HepG2 (cell line): ENCODE results near the gene CPEB3. TPM values are rescaled to one million over a fixed set of nuclear protein-coding genes. Genes with fewer than 3 reads are reported as not detected.

Experiments
- ARNTL ChIP-seq: sonication (generic); formaldehyde crosslinking; IDR thresholded peaks from 2 replicates; pipeline ENCODE4 v1.4.0; 2020; ENCODE audit warnings: mild to moderate bottlenecking, missing genetic modification reagents
- CBFB ChIP-seq: sonication (generic); formaldehyde crosslinking; IDR thresholded peaks from 2 replicates; pipeline ENCODE4 v1.4.0; 2020; ENCODE audit warnings: missing genetic modification reagents
- CEBPG ChIP-seq: IDR thresholded peaks from 2 replicates; pipeline ENCODE4 v1.6.1; 2016
- FOXP1 ChIP-seq, 2 experiments: fragments of 450-650 bp in 1 of 2; IDR thresholded peaks; 2 replicates each; pipeline ENCODE4 v1.6.1; 2017 to 2018; ENCODE audit warnings: antibody characterized with exemption in 1 of 2
- HOXD1 ChIP-seq: sonication (generic); formaldehyde crosslinking; IDR thresholded peaks from 2 replicates; pipeline ENCODE4 v1.5.0; 2020; ENCODE audit warnings: missing genetic modification reagents
- ISX ChIP-seq: sonication (generic); formaldehyde crosslinking; conservative IDR thresholded peaks from 2 replicates; pipeline ENCODE4 v1.5.0; 2020; ENCODE audit warnings: missing genetic modification reagents
- KLF16 ChIP-seq, 2 experiments: sonication (generic) in 1 of 2; formaldehyde crosslinking in 1 of 2; IDR thresholded peaks; 2 replicates each; pipeline versions ENCODE4 v1.6.1 to v1.8.0; 2016 to 2023; ENCODE audit warnings: missing genetic modification reagents in 2 of 2, missing compliant biosample characterization in 1 of 2
- MAFF ChIP-seq: IDR thresholded peaks from 2 replicates; pipeline ENCODE4 v1.6.1; 2011; ENCODE audit warnings: low read depth, low read length, improper control_type of control experiment
- MTF1 ChIP-seq: sonication (generic); formaldehyde crosslinking; IDR thresholded peaks from 2 replicates; pipeline ENCODE4 v1.5.0; 2020; ENCODE audit warnings: missing genetic modification reagents
- SKI ChIP-seq: fragments of 450-650 bp; IDR thresholded peaks from one replicate; pipeline ENCODE4 v1.6.1; 2018; ENCODE audit warnings: mild to moderate bottlenecking; ENCODE audit not compliant: partially characterized antibody
- TARDBP ChIP-seq: sonication (generic); formaldehyde crosslinking; IDR thresholded peaks from 2 replicates; pipeline ENCODE4 v1.8.0; 2022; ENCODE audit warnings: mild to moderate bottlenecking, missing genetic modification reagents
- TEAD3 ChIP-seq: optimal IDR thresholded peaks from 2 replicates; pipeline ENCODE3; 2016; ENCODE audit warnings: borderline replicate concordance
- ZKSCAN1 ChIP-seq: fragments of 150-350 bp; IDR thresholded peaks from 2 replicates; pipeline ENCODE4 v1.6.1; 2014; ENCODE audit warnings: low read length
- ZSCAN20 ChIP-seq: sonication (generic); formaldehyde crosslinking; IDR thresholded peaks from 2 replicates; pipeline ENCODE4 v1.4.0; 2020; ENCODE audit warnings: missing genetic modification reagents, mild to moderate bottlenecking, borderline replicate concordance
- polyA plus RNA-seq, 8 experiments: library from polyadenylated mRNA; depleted of rRNA in 3 of 8; stranded (reverse) in 7 of 8; unstranded in 1 of 8; fragments of >200 nt; fragmentation: Illumina TruSeq in 4 of 8; extraction: Trizol in 4 of 8; gene quantifications; 2 replicates each; pipeline versions ENCODE4 v1.2.1 to v1.2.3, GENCODE V29; 2011 to 2016; ENCODE audit warnings: low read depth in 4 of 8, missing spikeins in 1 of 8, mixed read lengths in 1 of 8; ENCODE audit not compliant: insufficient read depth in 1 of 8
- total RNA-seq, 5 experiments: library from RNA; depleted of rRNA; stranded (reverse); fragments of >200 nt; fragmentation: Illumina TruSeq; extraction: Trizol; gene quantifications; 2 replicates each; pipeline ENCODE4 v1.2.3, GENCODE V29; 2016; ENCODE audit warnings: low read depth in 1 of 5
- TF ChIP-seq, protein P1 (sequence below): sonication (generic); formaldehyde crosslinking; IDR thresholded peaks from 2 replicates; pipeline ENCODE4 v1.8.0; 2022; ENCODE audit warnings: mild to moderate bottlenecking, missing genetic modification reagents, moderate library complexity
- TF ChIP-seq, protein P2 (sequence below): IDR thresholded peaks from 2 replicates; pipeline ENCODE4 v1.6.1; 2012; ENCODE audit warnings: low read depth, low read length, improper control_type of control experiment
- TF ChIP-seq, protein P3 (sequence below): IDR thresholded peaks from 2 replicates; pipeline ENCODE4 v1.4.0; 2020; ENCODE audit warnings: mild to moderate bottlenecking, missing genetic modification reagents
- TF ChIP-seq, protein P4 (sequence below): sonication (generic); formaldehyde crosslinking; IDR thresholded peaks from 2 replicates; pipeline ENCODE4 v1.4.0; 2020; ENCODE audit warnings: missing genetic modification reagents

The CPEB3 gene
- total and polyA plus RNA-seq, 2 of the 13 experiments (the other 11 are each of a cell fraction or from before 2014, with no cell fraction given): 0.66 to 0.70 TPM

DNA sequence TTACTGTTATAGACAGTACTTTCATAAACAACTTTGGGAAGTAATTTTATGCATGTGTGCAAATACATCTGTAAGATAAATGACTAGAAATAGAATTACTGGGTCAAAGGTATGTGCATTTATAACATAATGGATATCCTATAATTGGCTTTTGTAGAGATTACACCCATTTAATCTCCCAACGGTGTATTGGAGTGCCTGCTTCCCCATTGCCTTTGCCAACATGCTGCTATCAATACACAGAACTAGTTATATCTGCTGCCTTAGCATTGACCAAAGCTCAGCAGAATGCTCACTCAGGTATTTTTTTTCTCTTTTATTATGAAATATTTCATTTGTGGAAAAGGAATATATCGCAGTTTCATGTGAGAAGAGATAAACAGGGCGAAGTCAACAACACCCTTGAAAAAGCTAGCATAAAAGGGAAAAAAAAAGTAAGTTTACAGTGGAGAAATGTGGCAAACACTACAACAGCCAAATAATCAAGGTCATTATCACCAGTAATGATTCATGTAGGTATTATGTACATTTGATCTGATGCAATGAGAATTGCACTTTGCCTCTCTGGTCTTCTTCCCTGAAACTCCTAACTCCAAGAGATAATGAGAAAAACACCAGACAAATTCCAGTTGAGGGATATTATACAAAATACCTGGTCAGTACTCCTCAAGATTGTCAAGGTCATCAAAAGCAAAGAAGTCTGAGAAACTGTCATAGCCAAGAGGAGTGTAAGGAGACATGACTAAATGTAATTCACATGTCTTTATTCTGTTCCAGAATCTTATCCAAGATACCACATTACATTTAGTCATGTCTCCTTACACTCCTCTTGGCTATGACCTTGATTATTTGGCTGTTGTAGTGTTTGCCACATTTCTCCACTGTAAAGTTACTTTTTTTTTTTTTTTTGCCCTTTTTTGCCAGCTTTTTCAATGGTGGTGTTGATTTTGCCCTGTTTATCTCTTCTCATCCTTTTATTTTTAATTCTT, 36.9 kb upstream of the CPEB3 start (continued):
- TF ChIP-seq, protein P1, sequence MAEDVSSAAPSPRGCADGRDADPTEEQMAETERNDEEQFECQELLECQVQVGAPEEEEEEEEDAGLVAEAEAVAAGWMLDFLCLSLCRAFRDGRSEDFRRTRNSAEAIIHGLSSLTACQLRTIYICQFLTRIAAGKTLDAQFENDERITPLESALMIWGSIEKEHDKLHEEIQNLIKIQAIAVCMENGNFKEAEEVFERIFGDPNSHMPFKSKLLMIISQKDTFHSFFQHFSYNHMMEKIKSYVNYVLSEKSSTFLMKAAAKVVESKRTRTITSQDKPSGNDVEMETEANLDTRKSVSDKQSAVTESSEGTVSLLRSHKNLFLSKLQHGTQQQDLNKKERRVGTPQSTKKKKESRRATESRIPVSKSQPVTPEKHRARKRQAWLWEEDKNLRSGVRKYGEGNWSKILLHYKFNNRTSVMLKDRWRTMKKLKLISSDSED (CRISPR knock-in tag): no peak
- TF ChIP-seq, protein P2, sequence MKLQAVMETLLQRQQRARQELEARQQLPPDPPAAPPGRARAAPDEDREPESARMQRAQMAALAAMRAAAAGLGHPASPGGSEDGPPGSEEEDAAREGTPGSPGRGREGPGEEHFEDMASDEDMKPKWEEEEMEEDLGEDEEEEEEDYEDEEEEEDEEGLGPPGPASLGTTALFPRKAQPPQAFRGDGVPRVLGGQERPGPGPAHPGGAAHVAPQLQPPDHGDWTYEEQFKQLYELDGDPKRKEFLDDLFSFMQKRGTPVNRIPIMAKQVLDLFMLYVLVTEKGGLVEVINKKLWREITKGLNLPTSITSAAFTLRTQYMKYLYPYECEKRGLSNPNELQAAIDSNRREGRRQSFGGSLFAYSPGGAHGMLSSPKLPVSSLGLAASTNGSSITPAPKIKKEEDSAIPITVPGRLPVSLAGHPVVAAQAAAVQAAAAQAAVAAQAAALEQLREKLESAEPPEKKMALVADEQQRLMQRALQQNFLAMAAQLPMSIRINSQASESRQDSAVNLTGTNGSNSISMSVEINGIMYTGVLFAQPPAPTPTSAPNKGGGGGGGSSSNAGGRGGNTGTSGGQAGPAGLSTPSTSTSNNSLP: peak; percentile 87
- TF ChIP-seq CBFB (CRISPR knock-in tag) (no peak), MTF1 (CRISPR knock-in tag) (no peak), FOXP1 (IDR thresholded peaks at IDR 0.05) (no peak), FOXP1 (CRISPR knock-in tag; IDR thresholded peaks at IDR 0.05) (peak; percentile 26; the same call in 1 of the 2 replicates), TEAD3 (CRISPR knock-in tag) (no peak), SKI (no peak), ZKSCAN1 (no peak), HOXD1 (CRISPR knock-in tag) (no peak), CEBPG (CRISPR knock-in tag) (peak; percentile 65), MAFF (0 out of 2 replicates have a peak, but pooled peaks have one; percentile 11), ZSCAN20 (CRISPR knock-in tag) (no peak), KLF16 (CRISPR knock-in tag; IDR thresholded peaks at IDR 0.05) (no peak), ISX (CRISPR knock-in tag) (no peak), ARNTL (no peak), TARDBP (no peak)
- TF ChIP-seq, protein P3, sequence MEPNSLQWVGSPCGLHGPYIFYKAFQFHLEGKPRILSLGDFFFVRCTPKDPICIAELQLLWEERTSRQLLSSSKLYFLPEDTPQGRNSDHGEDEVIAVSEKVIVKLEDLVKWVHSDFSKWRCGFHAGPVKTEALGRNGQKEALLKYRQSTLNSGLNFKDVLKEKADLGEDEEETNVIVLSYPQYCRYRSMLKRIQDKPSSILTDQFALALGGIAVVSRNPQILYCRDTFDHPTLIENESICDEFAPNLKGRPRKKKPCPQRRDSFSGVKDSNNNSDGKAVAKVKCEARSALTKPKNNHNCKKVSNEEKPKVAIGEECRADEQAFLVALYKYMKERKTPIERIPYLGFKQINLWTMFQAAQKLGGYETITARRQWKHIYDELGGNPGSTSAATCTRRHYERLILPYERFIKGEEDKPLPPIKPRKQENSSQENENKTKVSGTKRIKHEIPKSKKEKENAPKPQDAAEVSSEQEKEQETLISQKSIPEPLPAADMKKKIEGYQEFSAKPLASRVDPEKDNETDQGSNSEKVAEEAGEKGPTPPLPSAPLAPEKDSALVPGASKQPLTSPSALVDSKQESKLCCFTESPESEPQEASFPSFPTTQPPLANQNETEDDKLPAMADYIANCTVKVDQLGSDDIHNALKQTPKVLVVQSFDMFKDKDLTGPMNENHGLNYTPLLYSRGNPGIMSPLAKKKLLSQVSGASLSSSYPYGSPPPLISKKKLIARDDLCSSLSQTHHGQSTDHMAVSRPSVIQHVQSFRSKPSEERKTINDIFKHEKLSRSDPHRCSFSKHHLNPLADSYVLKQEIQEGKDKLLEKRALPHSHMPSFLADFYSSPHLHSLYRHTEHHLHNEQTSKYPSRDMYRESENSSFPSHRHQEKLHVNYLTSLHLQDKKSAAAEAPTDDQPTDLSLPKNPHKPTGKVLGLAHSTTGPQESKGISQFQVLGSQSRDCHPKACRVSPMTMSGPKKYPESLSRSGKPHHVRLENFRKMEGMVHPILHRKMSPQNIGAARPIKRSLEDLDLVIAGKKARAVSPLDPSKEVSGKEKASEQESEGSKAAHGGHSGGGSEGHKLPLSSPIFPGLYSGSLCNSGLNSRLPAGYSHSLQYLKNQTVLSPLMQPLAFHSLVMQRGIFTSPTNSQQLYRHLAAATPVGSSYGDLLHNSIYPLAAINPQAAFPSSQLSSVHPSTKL (CRISPR knock-in tag): peak; percentile 53
- TF ChIP-seq, protein P4, sequence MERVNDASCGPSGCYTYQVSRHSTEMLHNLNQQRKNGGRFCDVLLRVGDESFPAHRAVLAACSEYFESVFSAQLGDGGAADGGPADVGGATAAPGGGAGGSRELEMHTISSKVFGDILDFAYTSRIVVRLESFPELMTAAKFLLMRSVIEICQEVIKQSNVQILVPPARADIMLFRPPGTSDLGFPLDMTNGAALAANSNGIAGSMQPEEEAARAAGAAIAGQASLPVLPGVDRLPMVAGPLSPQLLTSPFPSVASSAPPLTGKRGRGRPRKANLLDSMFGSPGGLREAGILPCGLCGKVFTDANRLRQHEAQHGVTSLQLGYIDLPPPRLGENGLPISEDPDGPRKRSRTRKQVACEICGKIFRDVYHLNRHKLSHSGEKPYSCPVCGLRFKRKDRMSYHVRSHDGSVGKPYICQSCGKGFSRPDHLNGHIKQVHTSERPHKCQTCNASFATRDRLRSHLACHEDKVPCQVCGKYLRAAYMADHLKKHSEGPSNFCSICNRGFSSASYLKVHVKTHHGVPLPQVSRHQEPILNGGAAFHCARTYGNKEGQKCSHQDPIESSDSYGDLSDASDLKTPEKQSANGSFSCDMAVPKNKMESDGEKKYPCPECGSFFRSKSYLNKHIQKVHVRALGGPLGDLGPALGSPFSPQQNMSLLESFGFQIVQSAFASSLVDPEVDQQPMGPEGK (CRISPR knock-in tag): no peak
